Esophagus muscularis mucosa (tissue), 4 donors: ENCODE measurements around the gene RSU1.

ENCODE experiments used
- CTCF ChIP-seq, 3 experiments: fragments of 200-600 bp in 2 of 3; fragments of 450-650 bp in 1 of 3; sonication (generic) in 2 of 3; IDR thresholded peaks; one replicate each; pipeline ENCODE4 v1.5.1; 2017 to 2019; ENCODE audit warnings: antibody characterized with exemption in 3 of 3, mild to moderate bottlenecking in 2 of 3, moderate library complexity in 1 of 3
- EP300 ChIP-seq: sonication (generic); formaldehyde crosslinking; IDR thresholded peaks from one replicate; pipeline ENCODE4 v1.6.1; 2017; ENCODE audit warnings: antibody characterized with exemption
- POLR2A ChIP-seq: fragments of 450-650 bp; IDR thresholded peaks from one replicate; pipeline ENCODE4 v1.6.1; 2017; ENCODE audit warnings: antibody characterized with exemption, moderate library complexity, mild to moderate bottlenecking, low read depth
- POLR2AphosphoS5 ChIP-seq, 2 donors: sonication (generic); formaldehyde crosslinking; IDR thresholded peaks; one replicate each; pipeline ENCODE4 v1.6.1; 2017; ENCODE audit warnings: antibody characterized with exemption in 2 of 2

GRCh38 chr10:16685551-16685950, 131.7 kb downstream of the RSU1 start:
- TF ChIP-seq CTCF (IDR thresholded peaks at IDR 0.05) (no peak), EP300 (no peak), POLR2A (no peak), POLR2AphosphoS5 (IDR thresholded peaks at IDR 0.05) (no peak)
